Measurements from ENCODE around the gene USP40. TPM values are rescaled to one million over a fixed set of nuclear protein-coding genes. Genes with fewer than 3 reads are reported as not detected.

USP40 gene
- total and polyA plus RNA-seq, 4 donors = 16.7 to 80.4 (median 35.7) TPM

DNA sequence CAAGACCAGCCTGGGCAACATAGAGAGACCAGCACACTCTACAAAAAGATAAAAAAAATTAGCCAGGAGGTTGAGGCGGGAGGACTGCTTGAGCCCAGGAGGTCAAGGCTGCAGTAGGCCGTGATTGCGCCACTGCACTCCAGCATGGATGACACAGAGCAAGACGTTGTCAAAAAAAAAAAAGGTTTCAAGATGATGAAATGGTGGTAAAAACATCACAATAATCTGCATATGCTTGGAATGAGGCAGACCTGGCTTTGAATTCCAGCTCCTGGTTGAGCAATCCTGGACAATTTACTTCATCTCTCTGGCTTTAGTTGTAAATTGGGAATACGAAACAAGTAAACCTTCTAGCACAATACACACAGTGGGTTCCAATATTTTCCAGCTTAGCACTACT, 24.1 kb downstream of the USP40 start:
- no peak for TF ChIP-seq CTCF (IDR thresholded peaks at IDR 0.05; ENCODE audit: control extremely low read depth, extremely low read depth)
- peaks cover 0 to 2% (median 0%) of the 10 kb centered on the region in 4 donors for H3K9me3 ChIP-seq (ENCODE audit: control insufficient read depth in 4 of 4, insufficient read depth in 3 of 4, low read length in 3 of 4)
- peaks cover 0 to 1% (median 0%) of the 10 kb centered on the region in 5 donors for H3K4me1 ChIP-seq (ENCODE audit: control insufficient read depth in 5 of 5, insufficient read depth in 5 of 5, low read length in 5 of 5)
- H3K27me3 ChIP-seq (ENCODE audit: control insufficient read depth in 3 of 3, insufficient read depth in 3 of 3, low read length in 2 of 3) = no peaks in the 10 kb centered on the region
- ATAC-seq (ENCODE audit: insufficient read depth, low FRiP score) = no peak
- no peak overlapping the region for H3K27ac ChIP-seq (ENCODE audit: low read depth in 1 of 2, low read length in 1 of 2)
- H3K4me3 ChIP-seq = no peak overlapping the region
- peaks cover 4 to 15% (median 11%) of the 10 kb centered on the region in 4 donors for H3K36me3 ChIP-seq (ENCODE audit: control insufficient read depth in 4 of 4, insufficient read depth in 4 of 4, low read length in 4 of 4)
- DNase-seq = no peak
- no peak overlapping the region for H3K9ac ChIP-seq (ENCODE audit: insufficient read depth in 1 of 2, low read length in 2 of 2)
- 62 to 66% methylated on average over 5 of the region's 5 CpGs for WGBS, 2 donors

- H3K27me3 ChIP-seq (ENCODE audit: control insufficient read depth in 3 of 3, insufficient read depth in 3 of 3, low read length in 2 of 3) = no peaks in the 10 kb centered on the region
- no peaks in the 10 kb centered on the region for H3K9me3 ChIP-seq (ENCODE audit: control insufficient read depth in 4 of 4, insufficient read depth in 3 of 4, low read length in 3 of 4)
- TF ChIP-seq CTCF (IDR thresholded peaks at IDR 0.05; ENCODE audit: control extremely low read depth, extremely low read depth) = no peak
- no peak overlapping the region for H3K4me3 ChIP-seq
- H3K27ac ChIP-seq (ENCODE audit: low read depth in 1 of 2, low read length in 1 of 2) = no peak overlapping the region
- H3K36me3 ChIP-seq (ENCODE audit: control insufficient read depth in 4 of 4, insufficient read depth in 4 of 4, low read length in 4 of 4) = peaks cover 2 to 5% (median 4%) of the 10 kb centered on the region in 4 donors
- peaks cover 0 to 1% (median 0%) of the 10 kb centered on the region in 5 donors for H3K4me1 ChIP-seq (ENCODE audit: control insufficient read depth in 5 of 5, insufficient read depth in 5 of 5, low read length in 5 of 5)
- ATAC-seq (ENCODE audit: insufficient read depth, low FRiP score) (no peak), DNase-seq (no peak)
- WGBS, 2 donors = 96 to 98% methylated on average over 5 of the region's 5 CpGs
- H3K9ac ChIP-seq (ENCODE audit: insufficient read depth in 1 of 2, low read length in 2 of 2) = no peak overlapping the region
These were observed 27.8 kb downstream of the USP40 start for GRCh38 chr2:233538741-233539140.

- ATAC-seq (ENCODE audit: insufficient read depth, low FRiP score) (no peak), DNase-seq (no peak)
- no peaks in the 10 kb centered on the region for H3K9me3 ChIP-seq (ENCODE audit: control insufficient read depth in 4 of 4, insufficient read depth in 3 of 4, low read length in 3 of 4)
- TF ChIP-seq CTCF (IDR thresholded peaks at IDR 0.05; ENCODE audit: control extremely low read depth, extremely low read depth) = no peak
- no peak overlapping the region for H3K9ac ChIP-seq (ENCODE audit: insufficient read depth in 1 of 2, low read length in 2 of 2)
- H3K27ac ChIP-seq (ENCODE audit: low read depth in 1 of 2, low read length in 1 of 2) = no peak overlapping the region
- H3K4me1 ChIP-seq (ENCODE audit: control insufficient read depth in 5 of 5, insufficient read depth in 5 of 5, low read length in 5 of 5) = peaks cover 0 to 1% (median 0%) of the 10 kb centered on the region in 5 donors
- H3K27me3 ChIP-seq (ENCODE audit: control insufficient read depth in 3 of 3, insufficient read depth in 3 of 3, low read length in 2 of 3) = no peaks in the 10 kb centered on the region
- H3K36me3 ChIP-seq (ENCODE audit: control insufficient read depth in 4 of 4, insufficient read depth in 4 of 4, low read length in 4 of 4) = peaks cover 5 to 11% (median 9%) of the 10 kb centered on the region in 4 donors
- no peak overlapping the region for H3K4me3 ChIP-seq
These were observed 31.3 kb downstream of the USP40 start for GRCh38 chr2:233535271-233535670.

- Histone ChIP-seq H3K27me3 (ENCODE audit: control insufficient read depth in 3 of 3, insufficient read depth in 3 of 3, low read length in 2 of 3) (no peaks in the 10 kb centered on the region), H3K9ac (ENCODE audit: insufficient read depth in 1 of 2, low read length in 2 of 2) (no peak overlapping the region), H3K4me3 (no peak overlapping the region), H3K9me3 (ENCODE audit: control insufficient read depth in 4 of 4, insufficient read depth in 3 of 4, low read length in 3 of 4) (no peaks in the 10 kb centered on the region), H3K36me3 (ENCODE audit: control insufficient read depth in 4 of 4, insufficient read depth in 4 of 4, low read length in 4 of 4) (peaks cover 8 to 20% (median 8%) of the 10 kb centered on the region in 4 donors), H3K4me1 (ENCODE audit: control insufficient read depth in 5 of 5, insufficient read depth in 5 of 5, low read length in 5 of 5) (no peaks in the 10 kb centered on the region), H3K27ac (ENCODE audit: low read depth in 1 of 2, low read length in 1 of 2) (no peak overlapping the region)
- no peak for ATAC-seq (ENCODE audit: insufficient read depth, low FRiP score)
- TF ChIP-seq CTCF (IDR thresholded peaks at IDR 0.05; ENCODE audit: control extremely low read depth, extremely low read depth) = no peak
- no peak for DNase-seq
- 100% methylated on average over 1 of the region's 1 CpG for whole genome bisulfite sequencing, 2 donors
These were observed 33.6 kb downstream of the USP40 start for GRCh38 chr2:233532971-233533370.

All from lung (tissue), 12 donors.